ENCODE results near the gene KRTAP9-7.
"Not testable (repeated sequence)": the region's sequence is repeated elsewhere in the genome, so short reads cannot be mapped to it uniquely, and the experiment has no call there.

The KRTAP9-7 gene
- 0 reads per million in 2 donors for total RNA-seq

- not testable (repeated sequence) for DNase-seq
These were observed at the start of gene KRTAP9-7 for GRCh38 chr17:41275648-41276190. Gene KRTAP9-7, plus strand, starts transcription at chr17:41275698. Its CDS starts 0 bp downstream, at chr17:41275698.

- no peak for DNase-seq
These were observed 49.4 kb upstream of the KRTAP9-7 start for GRCh38 chr17:41226051-41226450.

- DNase-seq: not testable (repeated sequence)
These were observed 48.9 kb upstream of the KRTAP9-7 start, which contains the start of gene KRTAP9-2 for GRCh38 chr17:41226598-41227095. Gene KRTAP9-2, plus strand, starts transcription at chr17:41226648. Its CDS starts 7 bp downstream, at chr17:41226655.

GRCh38 chr17:41230094-41230493 is 45.4 kb upstream of the KRTAP9-7 start:
- no peak for DNase-seq

- DNase-seq: no peak
These were observed 43.8 kb upstream of the KRTAP9-7 start for GRCh38 chr17:41231731-41232130.

GRCh38 chr17:41232399-41233105 is 42.9 kb upstream of the KRTAP9-7 start, which contains the start of gene KRTAP9-3:
Gene KRTAP9-3, plus strand, starts transcription at chr17:41232449. Its CDS starts 53 bp downstream, at chr17:41232502.
- not testable (repeated sequence) for DNase-seq

- DNase-seq: not testable (repeated sequence)
These were observed 38.4 kb upstream of the KRTAP9-7 start for GRCh38 chr17:41237116-41237515.

- DNase-seq: not testable (repeated sequence)
These were observed 37.5 kb upstream of the KRTAP9-7 start, which contains the start of gene KRTAP9-8 for GRCh38 chr17:41237949-41238437. Gene KRTAP9-8, plus strand, starts transcription at chr17:41237999. Its CDS starts 53 bp downstream, at chr17:41238052.

- not testable (repeated sequence) for DNase-seq
These were observed 28.3 kb upstream of the KRTAP9-7 start for GRCh38 chr17:41246995-41247787.

GRCh38 chr17:41249637-41250240 is 25.8 kb upstream of the KRTAP9-7 start, which contains the start of gene KRTAP9-4:
Gene KRTAP9-4, plus strand, starts transcription at chr17:41249687. Its CDS starts 34 bp downstream, at chr17:41249721.
- not testable (repeated sequence) for DNase-seq

- no peak for DNase-seq
These were observed 24.2 kb upstream of the KRTAP9-7 start for GRCh38 chr17:41251261-41251660.

- DNase-seq: no peak
These were observed 20.6 kb upstream of the KRTAP9-7 start for GRCh38 chr17:41254861-41255260.

- DNase-seq: not testable (repeated sequence)
These were observed 19.9 kb upstream of the KRTAP9-7 start, which contains the start of gene KRTAP9-9 for GRCh38 chr17:41255381-41256290. Gene KRTAP9-9, plus strand, starts transcription at chr17:41255384.

- no peak for DNase-seq
These were observed 19.2 kb upstream of the KRTAP9-7 start for GRCh38 chr17:41256291-41256685.

- DNase-seq: no peak
These were observed 17.1 kb upstream of the KRTAP9-7 start for GRCh38 chr17:41258406-41258805.

GRCh38 chr17:41263212-41263611 is 12.3 kb upstream of the KRTAP9-7 start:
- no peak for DNase-seq

GRCh38 chr17:41264599-41264998 is 10.9 kb upstream of the KRTAP9-7 start:
- no peak for DNase-seq

GRCh38 chr17:41265078-41265477 is 10.4 kb upstream of the KRTAP9-7 start, which contains the start of gene KRTAP9-6:
Gene KRTAP9-6, plus strand, starts transcription at chr17:41265378. Its CDS starts 0 bp downstream, at chr17:41265378.
- no peak for DNase-seq

- no peak for DNase-seq
These were observed 7.8 kb upstream of the KRTAP9-7 start for GRCh38 chr17:41267711-41268110.

- DNase-seq: not testable (repeated sequence)
These were observed 4.2 kb upstream of the KRTAP9-7 start for GRCh38 chr17:41271323-41271722.

GRCh38 chr17:41271858-41272257 is 3.6 kb upstream of the KRTAP9-7 start:
- no peak for DNase-seq
